ENCODE measurements around the gene TRIM27. TPM values are rescaled to one million over a fixed set of nuclear protein-coding genes. Genes with fewer than 3 reads are reported as not detected.

Gene TRIM27
- total RNA-seq, 1 donor from 2014 or later: 49.9 TPM

- H3K4me3 ChIP-seq: no peak overlapping the region
- H3K4me1 ChIP-seq: no peaks in the 10 kb centered on the region
- DNase-seq (no peak), ATAC-seq (no peak)
- peaks cover 6% of the 10 kb centered on the region for H3K27me3 ChIP-seq
- H3K27ac ChIP-seq: no peak overlapping the region
- intact Hi-C loops (cut with DNase I): no loop called here
- no peaks in the 10 kb centered on the region for H3K9me3 ChIP-seq
- TF ChIP-seq, protein P1, sequence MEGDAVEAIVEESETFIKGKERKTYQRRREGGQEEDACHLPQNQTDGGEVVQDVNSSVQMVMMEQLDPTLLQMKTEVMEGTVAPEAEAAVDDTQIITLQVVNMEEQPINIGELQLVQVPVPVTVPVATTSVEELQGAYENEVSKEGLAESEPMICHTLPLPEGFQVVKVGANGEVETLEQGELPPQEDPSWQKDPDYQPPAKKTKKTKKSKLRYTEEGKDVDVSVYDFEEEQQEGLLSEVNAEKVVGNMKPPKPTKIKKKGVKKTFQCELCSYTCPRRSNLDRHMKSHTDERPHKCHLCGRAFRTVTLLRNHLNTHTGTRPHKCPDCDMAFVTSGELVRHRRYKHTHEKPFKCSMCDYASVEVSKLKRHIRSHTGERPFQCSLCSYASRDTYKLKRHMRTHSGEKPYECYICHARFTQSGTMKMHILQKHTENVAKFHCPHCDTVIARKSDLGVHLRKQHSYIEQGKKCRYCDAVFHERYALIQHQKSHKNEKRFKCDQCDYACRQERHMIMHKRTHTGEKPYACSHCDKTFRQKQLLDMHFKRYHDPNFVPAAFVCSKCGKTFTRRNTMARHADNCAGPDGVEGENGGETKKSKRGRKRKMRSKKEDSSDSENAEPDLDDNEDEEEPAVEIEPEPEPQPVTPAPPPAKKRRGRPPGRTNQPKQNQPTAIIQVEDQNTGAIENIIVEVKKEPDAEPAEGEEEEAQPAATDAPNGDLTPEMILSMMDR (IDR thresholded peaks at IDR 0.05): no peak
- no peaks in the 10 kb centered on the region for H3K36me3 ChIP-seq
Measured at GRCh38 chr6:28886079-28886439, 37.7 kb downstream of the TRIM27 start.

DNA sequence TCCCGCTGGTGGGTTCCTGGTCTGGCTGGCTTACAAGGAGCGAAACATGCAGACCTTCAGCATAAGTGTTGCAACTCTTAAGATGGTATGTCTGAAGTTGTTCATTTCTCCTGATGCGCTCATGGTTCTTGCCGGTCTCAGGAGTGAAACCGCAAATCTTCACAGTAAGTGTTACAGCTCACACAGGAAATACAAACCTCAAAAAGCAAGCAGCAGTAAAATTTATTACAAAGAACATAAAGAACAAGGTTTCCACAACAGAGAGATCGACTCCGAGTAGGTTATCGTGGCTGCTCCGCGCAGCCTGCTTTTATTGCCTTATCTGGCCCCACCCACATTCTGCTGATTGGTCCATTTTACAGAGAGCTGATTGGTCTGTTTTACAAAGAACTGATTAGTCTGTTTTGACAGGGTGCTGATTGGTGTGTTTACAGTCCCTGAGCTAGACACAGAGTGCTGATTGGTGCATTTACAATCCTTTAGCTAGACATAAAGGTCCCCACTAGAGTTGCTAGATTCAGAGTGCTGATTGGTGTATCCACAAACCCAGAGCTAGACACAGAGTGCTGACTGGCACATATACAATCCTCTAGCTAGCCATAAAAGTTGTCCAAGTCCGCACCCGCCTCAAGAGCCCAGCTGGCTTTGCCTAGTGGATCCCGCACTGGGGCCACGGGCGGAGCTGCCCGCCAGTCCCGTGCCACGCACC, 39.2 kb downstream of the TRIM27 start:
- Histone ChIP-seq H3K4me1 (no peaks in the 10 kb centered on the region), H3K27ac (no peak overlapping the region), H3K4me3 (no peak overlapping the region), H3K9me3 (no peaks in the 10 kb centered on the region), H3K27me3 (peaks cover 6% of the 10 kb centered on the region), H3K36me3 (no peaks in the 10 kb centered on the region)
- no peak for DNase-seq
- intact Hi-C loops (cut with DNase I): no loop called here
- TF ChIP-seq, protein P1 (IDR thresholded peaks at IDR 0.05): no peak
- ATAC-seq: peak; percentile 25

- Histone ChIP-seq H3K9me3 (no peaks in the 10 kb centered on the region), H3K36me3 (no peaks in the 10 kb centered on the region), H3K27me3 (peaks cover 20% of the 10 kb centered on the region), H3K4me3 (peak overlapping the region; percentile 50), H3K27ac (no peak overlapping the region), H3K4me1 (no peaks in the 10 kb centered on the region)
- peak; percentile 58 for ATAC-seq
- TF ChIP-seq, protein P1 (IDR thresholded peaks at IDR 0.05): no peak
- no peak for DNase-seq
- intact Hi-C loops (cut with DNase I): no loop called here
Measured at GRCh38 chr6:28880894-28881780, 42.6 kb downstream of the TRIM27 start.

DNA sequence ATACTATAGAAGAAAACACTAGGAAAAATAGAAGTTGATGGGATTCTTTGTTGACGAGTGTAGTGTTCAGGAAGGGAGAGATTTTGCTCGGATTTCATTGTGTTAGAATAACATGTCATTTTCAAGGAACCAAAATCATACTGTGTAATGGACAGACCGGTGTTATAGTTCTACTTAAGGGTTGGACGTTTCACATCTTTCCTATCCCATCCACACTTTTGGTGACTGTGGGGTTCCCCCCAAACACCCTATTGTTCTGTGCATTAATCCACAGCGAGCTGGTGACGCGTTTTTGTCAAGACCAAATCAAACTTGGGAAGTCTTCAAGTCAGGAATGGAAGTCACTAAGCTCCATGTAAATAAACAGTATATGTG, 43.3 kb downstream of the TRIM27 start:
- DNase-seq (no peak), ATAC-seq (no peak)
- Histone ChIP-seq H3K36me3 (no peaks in the 10 kb centered on the region), H3K4me3 (peak overlapping the region; percentile 50), H3K27me3 (peaks cover 27% of the 10 kb centered on the region), H3K4me1 (no peaks in the 10 kb centered on the region), H3K27ac (no peak overlapping the region), H3K9me3 (no peaks in the 10 kb centered on the region)
- intact Hi-C loops (cut with DNase I): no loop called here
- TF ChIP-seq, protein P1 (IDR thresholded peaks at IDR 0.05): no peak

DNA sequence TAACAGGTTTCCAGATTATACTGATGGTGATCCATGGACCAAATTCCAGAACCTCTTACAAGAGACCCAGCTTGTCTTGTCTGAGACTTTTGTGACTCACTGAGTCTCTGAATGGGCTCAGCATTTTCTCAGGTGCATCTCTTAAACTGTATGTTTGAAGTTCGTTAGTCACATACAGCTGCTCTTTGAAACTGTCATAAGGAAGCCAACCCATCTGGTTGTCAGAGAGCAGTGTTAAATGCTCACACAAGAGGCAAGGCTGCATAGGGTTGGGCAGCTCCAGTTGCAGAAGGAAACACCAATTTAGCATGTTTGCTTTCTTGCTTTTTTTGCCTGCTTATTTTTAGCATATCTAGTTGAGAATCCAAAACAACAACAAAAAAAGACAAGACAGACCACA, 47.1 kb downstream of the TRIM27 start:
- Histone ChIP-seq H3K4me3 (no peak overlapping the region), H3K27ac (no peak overlapping the region), H3K36me3 (no peaks in the 10 kb centered on the region), H3K9me3 (no peaks in the 10 kb centered on the region), H3K4me1 (no peaks in the 10 kb centered on the region), H3K27me3 (peaks cover 21% of the 10 kb centered on the region)
- DNase-seq: no peak
- TF ChIP-seq, protein P1 (IDR thresholded peaks at IDR 0.05): no peak
- no peak for ATAC-seq
- intact Hi-C loops (cut with DNase I): no loop called here
